HG03139 (cell line): Measurements from ENCODE around the gene NUBPL.
"Not testable (repeated sequence)": the region's sequence is repeated elsewhere in the genome, so short reads cannot be mapped to it uniquely, and the experiment has no call there.

Experiments
- ATAC-seq: cut with Tn5 transposase; IDR thresholded peaks from one replicate; pipeline ENCODE4 v1.9.1; 2021; ENCODE audit not compliant: unreplicated experiment

NUBPL gene

GRCh38 chr14:31868096-31868495 lies 306.9 kb downstream of the NUBPL start:
- ATAC-seq = not testable (repeated sequence)

- no peak for ATAC-seq
These were observed 315.5 kb downstream of the NUBPL start for GRCh38 chr14:31876741-31877140.

- no peak for ATAC-seq
These were observed 316.1 kb downstream of the NUBPL start for GRCh38 chr14:31877255-31877798.

DNA sequence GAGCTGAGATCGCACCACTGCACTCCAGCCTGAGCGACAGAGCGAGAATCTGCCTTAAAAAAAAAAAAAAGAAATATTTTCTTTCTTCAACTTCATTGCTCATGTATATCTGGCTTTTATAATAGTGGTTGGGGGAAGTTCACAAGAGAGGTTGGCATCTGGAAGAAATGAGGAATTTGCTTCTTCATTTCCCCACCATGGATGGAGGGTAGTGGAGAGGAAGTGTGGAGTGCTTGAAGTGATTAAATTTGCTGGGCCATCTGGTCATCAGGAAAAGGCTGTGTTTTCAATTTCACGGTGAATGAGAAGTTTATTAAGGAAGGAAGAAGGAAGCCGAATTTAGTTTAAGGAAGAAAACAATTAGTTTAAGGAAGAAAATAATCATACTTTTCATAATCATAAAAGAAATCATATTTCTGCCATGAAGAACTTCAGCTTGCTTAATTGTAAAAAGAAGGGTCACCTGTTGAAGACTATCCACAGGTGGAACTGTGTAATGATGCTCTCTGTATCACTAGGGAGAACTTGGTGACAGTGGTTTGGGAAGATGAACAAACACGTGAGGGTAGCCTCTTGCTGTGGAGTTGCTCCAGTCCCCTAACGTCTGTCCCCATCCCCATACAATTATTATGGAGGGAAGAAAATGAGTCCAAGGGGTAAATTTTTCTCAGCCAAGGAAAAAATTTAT lies 318.6 kb downstream of the NUBPL start:
- ATAC-seq = no peak

- ATAC-seq = no peak
These were observed 319.7 kb downstream of the NUBPL start for GRCh38 chr14:31880935-31881334.

DNA sequence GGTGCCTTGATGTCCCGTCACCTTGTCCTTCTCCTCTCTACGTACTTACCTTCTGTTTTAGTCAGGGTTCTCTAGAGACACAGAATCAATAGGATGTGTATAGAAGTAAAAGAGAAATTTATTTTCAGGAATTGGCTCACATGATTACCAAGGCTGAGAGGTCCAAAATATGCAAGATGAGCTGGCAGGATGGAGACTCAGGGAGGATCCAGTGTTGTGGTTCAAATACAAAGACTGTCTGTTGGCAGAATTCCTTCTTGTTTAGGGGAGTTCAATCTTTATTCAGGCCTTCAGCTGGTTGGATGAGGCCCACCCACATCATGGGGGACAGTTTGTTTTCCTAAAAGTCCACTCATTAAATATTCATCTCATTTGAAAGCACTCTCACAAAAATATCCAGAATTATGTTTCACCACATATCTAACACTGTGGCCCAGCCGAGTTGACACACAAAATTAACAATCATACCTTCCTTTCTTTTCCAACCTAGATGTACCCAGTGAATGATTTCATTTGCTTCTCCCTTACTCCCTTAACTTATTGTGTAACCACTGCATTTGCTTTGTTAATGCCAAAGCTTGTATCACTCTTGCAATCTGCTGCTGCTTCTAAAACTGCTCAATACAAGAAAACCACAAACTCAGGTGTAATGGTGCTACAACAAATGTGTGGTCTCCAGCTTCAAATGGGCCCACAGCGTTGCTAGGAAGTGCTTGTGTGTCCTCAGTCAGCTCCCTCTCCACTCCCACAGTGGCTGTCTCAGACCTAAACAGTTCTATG lies 320.5 kb downstream of the NUBPL start:
- ATAC-seq = no peak

DNA sequence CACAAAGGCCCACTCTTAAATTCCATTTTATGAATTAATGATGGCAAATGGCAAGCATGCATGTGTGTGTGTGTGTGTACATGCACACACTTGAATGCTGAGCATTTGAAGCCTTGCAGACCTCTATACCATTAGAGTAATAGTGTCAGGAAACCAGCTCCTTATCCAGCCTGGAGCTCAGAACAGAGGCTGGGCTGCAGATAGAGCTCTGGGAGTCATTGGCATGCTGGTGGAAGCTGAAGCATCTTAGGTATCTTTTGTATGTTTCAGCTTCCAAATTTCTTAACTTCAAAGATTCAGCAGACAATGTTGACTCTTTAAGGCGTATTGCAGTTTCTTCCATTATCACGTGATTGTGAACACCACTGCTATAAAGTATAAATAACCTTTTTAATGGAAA lies 323.0 kb downstream of the NUBPL start:
- ATAC-seq = no peak

DNA sequence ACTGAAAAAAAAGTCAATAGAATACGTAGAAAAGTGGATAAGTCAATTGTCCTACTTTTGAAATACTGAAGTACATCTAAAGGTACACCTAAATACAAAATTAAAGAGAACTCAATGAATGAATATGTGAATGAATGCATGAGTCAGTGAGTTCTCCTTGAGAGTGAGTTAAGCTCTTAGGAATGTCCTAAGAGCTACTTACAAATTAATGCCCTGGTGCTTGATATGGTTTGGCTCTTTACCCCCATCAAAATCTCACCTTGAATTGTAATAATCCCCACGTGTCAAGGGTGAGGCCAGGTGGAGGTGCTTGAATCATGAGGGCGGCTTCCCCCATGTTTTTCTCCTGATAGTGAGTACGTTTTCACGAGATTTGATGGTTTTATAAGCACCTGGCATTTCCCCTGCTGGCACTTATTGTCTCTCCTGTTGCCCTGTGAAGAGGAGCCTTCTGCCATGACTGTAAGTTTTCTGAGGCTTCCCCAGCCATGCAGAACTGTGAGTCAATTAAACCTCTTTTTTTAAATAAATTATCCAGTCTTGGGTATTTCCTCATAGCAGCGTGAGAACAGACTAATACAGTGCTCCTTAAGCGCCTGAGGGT lies 323.7 kb downstream of the NUBPL start:
- ATAC-seq = no peak

GRCh38 chr14:31886156-31886835 lies 325.1 kb downstream of the NUBPL start:
- no peak for ATAC-seq

DNA sequence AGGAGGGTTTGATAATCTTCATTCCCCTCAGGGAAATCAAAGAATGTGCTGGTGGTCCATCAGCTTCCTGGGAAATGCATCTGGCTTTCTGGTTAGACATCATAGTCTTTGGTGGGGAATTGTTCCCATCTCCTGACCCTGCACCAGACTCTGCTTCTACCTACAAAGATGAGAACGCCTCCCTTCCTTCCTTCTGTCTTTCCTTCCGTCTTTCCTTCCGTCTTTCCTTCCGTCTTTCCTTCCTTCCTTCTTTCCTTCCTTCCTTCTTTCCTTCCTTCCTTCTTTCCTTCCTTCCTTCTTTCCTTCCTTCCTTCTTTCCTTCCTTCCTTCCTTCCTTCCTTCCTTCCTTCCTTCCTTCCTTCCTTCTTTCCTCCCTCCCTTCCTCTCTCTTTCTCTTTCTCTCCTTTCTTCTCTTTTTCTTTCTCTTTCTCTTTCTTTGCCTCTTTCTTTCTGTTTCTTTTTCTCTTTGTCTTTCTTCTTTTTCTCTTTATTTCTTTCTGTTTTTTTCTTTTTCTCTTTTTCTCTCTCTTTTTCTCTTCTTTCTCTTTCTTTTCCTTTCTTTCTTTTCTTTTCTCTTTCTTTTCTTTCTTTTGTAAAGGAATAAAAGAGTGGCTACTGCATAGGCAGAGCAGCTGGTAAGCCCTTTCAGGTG lies 326.9 kb downstream of the NUBPL start:
- ATAC-seq = no peak

DNA sequence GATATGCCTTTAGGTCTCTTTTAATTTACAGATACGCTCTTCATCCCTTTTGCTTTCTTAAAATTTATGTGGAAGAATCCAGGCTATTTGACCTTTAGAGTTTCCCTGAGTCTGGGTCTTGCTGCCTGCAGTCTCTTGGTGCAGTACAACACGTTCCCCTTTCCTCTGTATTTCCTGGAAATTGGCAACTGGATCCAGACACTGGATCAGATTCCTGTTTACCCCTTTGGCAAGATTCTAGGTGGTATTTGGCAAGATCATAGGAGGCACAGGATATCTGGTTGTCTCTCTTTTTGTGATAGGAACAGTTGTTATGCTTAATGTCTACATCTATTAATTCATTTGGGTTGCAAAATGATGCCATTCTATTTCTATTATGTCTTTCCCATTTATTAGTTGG lies 328.1 kb downstream of the NUBPL start:
- no peak for ATAC-seq

GRCh38 chr14:31890202-31890601 lies 329.0 kb downstream of the NUBPL start:
- not testable (repeated sequence) for ATAC-seq

- ATAC-seq = no peak
These were observed 332.1 kb downstream of the NUBPL start for GRCh38 chr14:31893221-31893757.

- no peak for ATAC-seq
These were observed 333.1 kb downstream of the NUBPL start for GRCh38 chr14:31894351-31894750.

- ATAC-seq = no peak
These were observed 334.0 kb downstream of the NUBPL start for GRCh38 chr14:31895206-31895605.

- no peak for ATAC-seq
These were observed 334.4 kb downstream of the NUBPL start for GRCh38 chr14:31895646-31896045.

GRCh38 chr14:31897581-31898186 lies 336.5 kb downstream of the NUBPL start:
- no peak for ATAC-seq

GRCh38 chr14:31898838-31899528 lies 337.8 kb downstream of the NUBPL start:
- no peak for ATAC-seq

DNA sequence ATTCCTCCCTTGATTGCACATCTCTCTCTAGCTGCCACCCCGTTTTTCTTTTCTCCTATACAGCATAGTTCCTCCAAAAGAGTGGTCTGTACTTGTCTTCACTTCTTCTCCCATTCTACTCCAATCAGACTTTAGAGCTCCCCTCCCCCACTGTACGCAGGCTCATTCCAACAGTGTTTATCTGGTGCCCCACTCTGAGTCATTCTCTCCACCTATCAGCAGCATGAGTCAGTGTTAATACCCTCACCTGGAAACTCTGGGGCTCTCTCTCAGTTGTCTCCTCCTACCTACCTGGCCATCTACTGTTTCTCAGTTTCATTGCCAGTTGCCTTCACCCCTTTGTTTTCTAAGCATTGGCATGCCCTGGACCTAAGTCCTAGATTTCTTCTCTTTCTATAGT lies 340.8 kb downstream of the NUBPL start:
- ATAC-seq = no peak
